ENCODE data around the gene PCBD1. TPM values are rescaled to one million over a fixed set of nuclear protein-coding genes. Genes with fewer than 3 reads are reported as not detected.
"Not testable (repeated sequence)": the region's sequence is repeated elsewhere in the genome, so short reads cannot be mapped to it uniquely, and the experiment has no call there.

Gene PCBD1
- total RNA-seq, 1 donor from 2014 or later = 121 TPM

DNA sequence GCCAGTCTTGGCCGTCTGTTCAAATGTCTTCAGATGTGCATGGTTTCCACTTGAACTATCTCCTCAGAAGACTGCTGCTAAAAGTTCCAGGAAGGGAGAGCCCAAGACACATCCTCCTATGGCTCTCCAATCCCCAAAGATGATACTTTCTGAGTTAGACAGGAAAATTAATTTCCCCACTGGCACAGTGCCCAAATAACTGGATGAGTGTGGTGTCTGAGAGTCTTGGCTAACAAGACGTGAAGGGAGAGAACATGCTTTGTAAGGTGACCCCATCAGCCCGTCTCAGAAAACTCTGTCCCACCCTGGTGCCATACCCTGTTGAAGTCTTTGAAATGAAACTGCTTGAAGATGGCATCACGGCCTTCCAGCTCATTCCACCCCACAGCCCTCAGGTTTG is 2.9 kb downstream of the PCBD1 start:
- intact Hi-C loops (cut with DNase I) = loop anchor here (5.0 to 10.0 kb wide), 2 partner anchors 211 to 423 kb away; partner anchors contain the start of gene ADAMTS14
- no peak for DNase-seq (ENCODE audit: low spot score)

DNA sequence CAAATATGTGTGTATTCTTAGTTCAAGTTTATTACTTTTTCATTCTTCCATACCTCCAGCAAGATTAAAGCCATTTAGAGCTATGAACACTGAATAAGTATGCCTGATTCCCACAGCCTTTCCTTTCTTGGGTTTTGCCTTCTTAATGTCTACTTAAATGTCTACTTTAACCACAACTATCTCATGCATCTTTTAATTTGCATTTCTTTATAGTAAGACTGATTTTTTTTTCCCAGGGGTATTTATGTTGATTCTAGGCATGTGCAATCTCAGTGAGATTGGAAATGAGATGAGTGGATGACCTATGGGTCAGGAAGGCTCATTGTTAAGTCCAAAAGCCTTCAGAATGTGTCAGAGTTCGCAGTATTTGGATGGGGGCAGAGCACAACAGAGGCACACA is 3.6 kb downstream of the PCBD1 start:
- intact Hi-C loops (cut with DNase I) = loop anchor here (5.0 to 10.0 kb wide), 3 partner anchors 210 to 422 kb away; partner anchors contain the start of gene ADAMTS14
- DNase-seq (ENCODE audit: low spot score) = no peak

- intact Hi-C loops (cut with DNase I) = loop anchor here (1.0 to 10.0 kb wide), 3 partner anchors 65 to 328 kb away; partner anchors contain the start of genes ADAMTS14 and SGPL1
- no peak for DNase-seq (ENCODE audit: low spot score)
Measured at GRCh38 chr10:70880077-70880534, 8.3 kb downstream of the PCBD1 start.

GRCh38 chr10:70879207-70879606 is 9.2 kb downstream of the PCBD1 start:
- intact Hi-C loops (cut with DNase I) = no loop called here
- DNase-seq (ENCODE audit: low spot score) = no peak

DNA sequence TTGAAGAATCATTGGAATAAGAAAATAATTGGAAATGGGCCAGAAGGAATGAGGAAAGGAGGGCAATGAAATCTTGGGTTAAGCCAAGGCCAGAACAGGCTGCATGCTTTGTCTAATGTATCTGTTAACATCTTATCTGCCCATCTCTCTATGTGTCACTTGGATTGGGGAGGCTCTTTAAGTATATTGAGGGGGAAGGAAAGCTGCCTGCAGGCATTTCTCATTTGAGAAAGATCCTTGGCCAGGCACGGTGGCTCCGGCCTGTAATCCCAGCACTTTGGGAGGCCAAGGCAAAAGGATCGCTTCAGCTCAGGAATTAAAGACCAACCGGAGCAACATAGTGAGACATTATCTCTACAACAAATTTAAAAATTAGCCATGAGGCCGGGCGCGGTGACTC is 14.3 kb downstream of the PCBD1 start:
- DNase-seq (ENCODE audit: low spot score) = no peak
- intact Hi-C loops (cut with DNase I) = no loop called here

DNA sequence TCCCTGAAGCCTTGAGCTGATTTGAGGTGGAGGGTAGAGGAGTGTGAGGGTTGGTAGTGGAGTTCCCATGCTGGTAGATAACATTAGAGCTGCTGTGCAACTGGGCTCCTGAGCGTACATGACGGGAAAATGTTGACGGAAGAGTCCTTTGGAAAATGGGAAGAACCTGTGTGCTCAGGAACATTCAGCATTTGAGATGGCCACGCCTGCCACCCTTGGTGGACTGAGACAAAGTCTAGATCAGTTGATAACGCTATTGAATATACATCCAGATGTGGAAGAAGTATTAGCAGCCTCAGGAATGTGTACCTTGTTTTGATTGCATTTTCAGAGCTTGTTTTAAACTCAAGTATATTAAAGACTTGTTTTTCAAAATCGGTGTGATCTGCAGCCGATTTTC is 16.1 kb downstream of the PCBD1 start:
- DNase-seq (ENCODE audit: low spot score) = no peak
- intact Hi-C loops (cut with DNase I) = no loop called here

DNA sequence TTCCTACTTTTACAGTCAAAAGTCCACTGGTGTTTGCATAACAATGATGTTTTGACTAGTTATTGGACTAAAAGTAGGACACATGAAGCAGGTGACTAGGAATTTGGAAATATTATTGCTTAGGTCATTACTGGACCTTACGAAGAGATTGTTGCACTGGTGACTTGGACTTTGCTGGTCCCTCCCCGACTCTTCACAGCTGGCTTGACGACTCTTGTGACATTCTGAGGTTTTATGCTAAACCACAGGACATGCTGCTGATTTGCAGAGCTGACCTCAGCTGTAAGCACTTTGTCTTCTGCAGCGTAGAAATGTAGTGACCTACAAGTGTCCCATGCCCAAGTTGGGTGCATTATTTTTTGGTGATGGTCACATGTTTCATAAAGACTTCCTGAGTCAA is 21.9 kb downstream of the PCBD1 start:
- DNase-seq (ENCODE audit: low spot score) = no peak
- intact Hi-C loops (cut with DNase I) = no loop called here

DNA sequence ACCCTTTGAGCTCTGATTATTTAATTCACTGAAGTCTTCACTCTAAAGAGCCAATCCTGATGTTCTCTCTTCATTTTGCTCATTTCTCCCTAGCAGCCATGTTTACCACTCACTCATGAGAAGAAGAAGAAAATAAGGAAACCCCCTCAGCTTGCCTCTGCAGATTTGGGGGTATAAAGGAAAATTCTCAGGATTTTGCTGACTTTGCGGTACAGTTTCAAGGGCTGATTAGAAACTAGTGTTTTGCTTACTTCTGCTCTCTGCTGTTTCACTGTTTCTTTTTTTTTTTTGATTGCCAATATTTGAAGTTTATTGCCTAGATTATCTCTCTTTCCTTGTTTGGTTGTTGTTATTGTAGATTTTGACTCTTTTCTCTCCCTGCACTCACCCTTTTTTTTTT is 23.4 kb downstream of the PCBD1 start:
- DNase-seq (ENCODE audit: low spot score) = no peak
- intact Hi-C loops (cut with DNase I) = no loop called here

GRCh38 chr10:70863470-70864160 is 24.8 kb downstream of the PCBD1 start:
- DNase-seq (ENCODE audit: low spot score) = no peak
- intact Hi-C loops (cut with DNase I) = no loop called here

DNA sequence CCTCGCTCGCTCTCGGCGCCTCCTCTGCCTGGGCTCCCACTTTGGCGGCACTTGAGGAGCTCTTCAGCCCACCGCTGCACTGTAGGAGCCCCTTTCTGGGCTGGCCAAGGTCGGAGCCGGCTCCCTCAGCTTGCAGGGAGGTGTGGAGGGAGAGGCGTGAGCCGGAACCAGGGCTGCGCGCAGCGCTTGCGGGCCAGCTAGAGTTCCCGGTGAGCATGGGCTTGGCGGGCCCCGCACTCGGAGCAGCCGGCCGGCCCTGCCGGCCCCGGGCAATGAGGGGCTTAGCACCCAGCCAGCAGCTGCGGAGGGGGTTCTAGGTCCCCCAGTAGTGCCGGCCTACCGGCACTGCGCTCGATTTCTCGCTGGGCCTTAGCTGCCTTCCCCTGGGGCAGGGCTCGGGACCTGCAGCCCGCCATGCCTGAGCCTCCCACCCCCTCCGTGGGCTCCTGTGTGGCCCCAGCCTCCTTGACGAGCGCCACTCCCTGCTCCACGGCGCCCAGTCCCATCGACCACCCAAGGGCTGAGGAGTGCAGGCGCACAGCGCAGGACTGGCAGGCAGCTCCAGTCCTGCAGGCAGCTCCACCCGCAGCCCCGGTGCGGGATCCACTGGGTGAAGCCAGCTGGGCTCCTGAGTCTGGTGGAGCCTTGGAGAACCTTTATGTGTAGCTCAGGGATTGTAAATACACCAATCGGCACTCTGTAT is 26.7 kb downstream of the PCBD1 start:
- intact Hi-C loops (cut with DNase I); DNase-seq (ENCODE audit: low spot score): not testable (repeated sequence)

GRCh38 chr10:70858759-70859158 is 29.6 kb downstream of the PCBD1 start:
- DNase-seq (ENCODE audit: low spot score) = no peak
- intact Hi-C loops (cut with DNase I) = no loop called here

DNA sequence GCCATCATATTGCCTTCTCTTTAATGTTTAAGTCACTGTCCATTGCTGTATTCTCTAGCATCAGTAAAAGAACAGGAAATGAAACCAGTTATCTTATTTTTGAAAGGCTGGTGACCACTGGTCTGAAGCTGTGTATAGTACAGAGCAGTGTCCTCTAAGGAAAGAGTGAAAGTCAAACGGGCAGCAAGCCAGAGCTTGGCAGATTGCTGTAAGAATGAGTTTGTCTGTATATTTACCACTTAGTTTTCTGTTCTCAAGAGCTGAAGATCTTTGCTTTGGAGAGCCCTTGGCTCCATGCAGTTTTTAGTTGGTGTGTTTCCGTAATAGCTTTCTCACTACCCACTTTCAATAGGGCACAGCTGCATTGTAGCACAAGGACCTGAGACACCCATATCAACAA is 31.9 kb downstream of the PCBD1 start:
- intact Hi-C loops (cut with DNase I) = no loop called here
- DNase-seq (ENCODE audit: low spot score) = no peak

GRCh38 chr10:70853457-70853856 is 34.9 kb downstream of the PCBD1 start:
- no peak for DNase-seq (ENCODE audit: low spot score)
- intact Hi-C loops (cut with DNase I) = no loop called here

- intact Hi-C loops (cut with DNase I) = no loop called here
- no peak for DNase-seq (ENCODE audit: low spot score)
Measured at GRCh38 chr10:70853038-70853437, 35.3 kb downstream of the PCBD1 start.

DNA sequence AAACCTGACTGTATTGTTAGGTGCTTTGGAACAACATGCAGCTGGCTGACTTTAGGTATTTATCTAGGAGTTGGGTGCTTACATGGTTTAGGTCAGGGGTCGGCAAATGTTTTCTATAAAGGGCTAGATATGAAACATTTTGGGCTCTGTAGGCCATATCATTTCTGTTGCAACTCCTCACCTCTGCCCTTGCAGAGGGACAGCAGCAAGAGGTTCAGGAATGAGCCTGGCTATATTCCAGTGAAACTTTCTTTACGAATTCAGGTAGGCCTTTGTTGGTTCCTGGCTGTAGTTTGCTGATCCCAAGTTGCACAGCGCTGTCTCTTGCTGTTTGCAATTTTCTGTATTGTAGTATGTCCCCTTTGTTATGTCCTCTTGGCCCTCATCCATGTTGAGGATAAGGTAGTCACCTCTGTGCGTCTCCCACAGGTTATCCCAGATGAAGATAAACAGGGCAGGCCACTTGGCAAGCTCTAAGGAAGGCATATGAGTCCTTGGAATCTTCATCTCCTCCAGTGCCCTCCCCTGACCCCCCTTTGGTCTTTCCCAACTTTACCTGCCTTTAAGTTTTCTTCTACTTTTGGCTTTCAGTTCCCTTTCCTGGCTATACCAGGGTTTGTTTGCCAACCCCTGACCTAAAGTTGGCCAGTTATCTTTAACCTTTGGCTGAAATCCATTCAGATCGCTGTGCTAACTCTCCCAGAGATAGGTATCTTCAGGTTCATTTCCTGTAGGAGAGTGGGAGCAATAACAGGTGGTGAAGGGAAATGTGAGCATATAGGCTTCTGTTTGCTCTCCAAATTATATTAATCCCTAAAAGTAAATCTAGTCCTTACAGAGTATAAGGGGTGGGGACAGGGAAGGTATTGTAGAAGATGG is 36.5 kb downstream of the PCBD1 start:
- intact Hi-C loops (cut with DNase I) = no loop called here

DNA sequence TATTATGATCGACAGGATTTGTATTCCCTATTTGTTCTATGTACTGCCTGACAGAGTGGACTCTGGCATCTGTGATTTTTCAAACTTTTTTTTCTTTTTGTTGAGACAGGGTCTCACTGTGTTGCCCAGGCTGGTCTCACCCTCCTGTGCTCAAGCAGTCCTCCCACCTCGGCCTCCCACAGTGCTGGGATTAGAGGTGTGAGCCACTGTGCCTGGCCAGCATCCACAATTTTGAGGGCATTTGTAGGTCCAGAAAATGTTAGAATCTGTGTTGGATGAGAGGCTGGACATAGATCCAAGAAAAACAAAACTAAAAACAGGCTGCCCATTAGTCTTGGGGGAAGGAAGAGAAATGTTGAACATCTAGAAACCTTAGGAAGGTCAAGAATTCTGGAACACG is 38.3 kb downstream of the PCBD1 start:
- intact Hi-C loops (cut with DNase I) = no loop called here
- no peak for DNase-seq (ENCODE audit: low spot score)

More for the DNA sequence above, 36.5 kb downstream of the PCBD1 start:
- DNase-seq (ENCODE audit: low spot score) = no peak

DNA sequence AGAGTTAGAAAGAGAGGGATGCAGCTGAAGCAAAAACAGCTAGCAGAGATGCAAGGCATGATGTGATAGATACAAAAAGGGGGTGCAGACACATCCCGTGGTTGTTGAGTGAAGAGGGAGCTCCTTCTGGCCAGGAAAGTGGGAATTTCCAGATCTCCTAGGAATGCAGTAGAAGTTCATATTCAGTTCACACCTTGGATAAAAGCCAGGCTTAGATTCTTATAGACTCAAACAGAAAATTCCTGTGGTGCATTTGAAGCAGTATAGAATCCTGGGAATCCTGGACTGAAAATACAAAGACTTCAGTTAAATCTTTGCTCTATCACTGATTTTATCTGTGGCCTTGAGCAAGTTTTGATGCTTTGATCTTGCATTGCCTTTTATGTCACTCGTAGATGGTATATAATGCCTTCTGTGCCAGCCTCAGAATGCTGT is 38.8 kb downstream of the PCBD1 start:
- DNase-seq (ENCODE audit: low spot score) = no peak
- intact Hi-C loops (cut with DNase I) = no loop called here

- DNase-seq (ENCODE audit: low spot score) = no peak
- intact Hi-C loops (cut with DNase I) = no loop called here
Measured at GRCh38 chr10:70847659-70848360, 40.6 kb downstream of the PCBD1 start.

DNA sequence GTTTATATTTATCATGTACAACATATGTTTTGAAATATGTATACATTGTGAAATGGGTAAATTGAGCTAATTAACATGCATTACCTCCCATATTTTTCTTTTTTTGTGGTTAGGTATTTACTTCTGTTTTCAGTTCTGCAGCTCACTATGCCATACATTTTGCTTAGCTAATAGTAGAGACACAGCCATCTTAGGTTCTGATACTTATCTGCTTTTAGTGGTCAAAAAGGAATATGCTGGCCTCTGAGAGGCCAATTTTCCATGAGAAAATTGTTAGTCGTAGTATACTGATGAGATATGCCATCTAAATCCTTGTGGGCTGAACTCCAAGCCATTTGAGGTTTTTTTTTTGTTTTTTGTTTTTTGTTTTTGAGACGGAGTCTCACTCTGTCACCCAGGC is 41.6 kb downstream of the PCBD1 start:
- intact Hi-C loops (cut with DNase I) = no loop called here
- no peak for DNase-seq (ENCODE audit: low spot score)
